ENCODE results near the gene LAG3. TPM values are rescaled to one million over a fixed set of nuclear protein-coding genes. Genes with fewer than 3 reads are reported as not detected.

The LAG3 gene
- total RNA-seq, 1 donor from 2014 or later = 0.57 TPM

DNA sequence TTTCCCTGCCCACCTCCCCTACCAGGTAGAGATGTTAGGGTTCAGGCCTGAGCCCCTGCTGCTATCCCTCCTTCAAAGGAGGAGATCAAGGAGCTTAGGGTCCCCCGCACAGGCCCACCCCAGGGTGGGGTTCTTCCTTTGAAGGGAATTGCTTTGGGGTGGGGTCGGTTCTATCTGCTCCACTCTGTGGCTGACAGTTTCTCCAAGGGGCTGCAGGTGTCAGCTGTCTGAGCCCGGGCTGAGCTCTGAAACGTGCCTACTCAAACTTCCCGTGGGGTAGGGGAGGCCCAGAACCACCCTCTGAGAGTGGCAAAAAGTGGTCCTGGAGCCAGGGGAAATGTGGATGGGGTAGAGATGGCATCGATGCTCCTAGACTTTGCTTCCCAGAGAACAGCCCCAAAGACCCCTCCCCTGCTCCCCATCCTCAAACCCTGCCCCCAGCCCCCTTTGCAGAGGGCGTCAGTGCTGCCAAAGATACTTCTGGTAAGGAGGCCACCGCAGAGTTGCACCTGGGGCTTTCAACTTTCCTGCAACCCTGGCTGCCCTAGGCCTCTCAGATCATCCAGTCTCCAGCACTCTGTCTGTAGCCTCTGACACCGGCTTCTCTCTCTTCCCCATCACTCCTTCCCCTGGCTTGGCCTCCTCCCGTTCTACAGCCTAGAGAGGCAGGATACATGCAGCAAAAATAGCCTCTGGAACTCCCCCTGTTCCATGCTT, 10.7 kb downstream of the LAG3 start:
- intact Hi-C loops (cut with DNase I) = no loop called here

DNA sequence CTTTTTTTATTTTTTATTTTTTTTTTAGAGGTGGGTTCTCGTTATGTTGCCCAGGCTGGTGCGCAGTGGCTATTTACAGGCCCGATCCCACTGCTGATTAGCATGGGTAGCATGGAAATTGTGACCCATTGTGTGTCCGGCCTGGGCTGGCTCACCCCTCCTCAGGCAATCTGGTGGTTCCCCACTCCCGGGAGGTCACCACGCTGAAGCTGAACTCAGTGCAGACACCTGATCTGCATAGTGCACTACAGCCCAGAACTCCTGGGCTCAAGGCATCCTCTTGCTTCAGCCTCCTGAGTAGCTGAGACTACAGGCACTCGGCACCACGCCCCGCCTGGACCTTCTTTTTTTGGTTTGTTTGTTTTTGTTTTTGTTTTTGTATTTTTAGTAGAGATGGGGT, 11.5 kb downstream of the LAG3 start:
- intact Hi-C loops (cut with DNase I) = no loop called here
- DNase-seq (ENCODE audit: low spot score) = no peak

More for the DNA sequence above, 10.7 kb downstream of the LAG3 start:
- DNase-seq (ENCODE audit: low spot score) = no peak

DNA sequence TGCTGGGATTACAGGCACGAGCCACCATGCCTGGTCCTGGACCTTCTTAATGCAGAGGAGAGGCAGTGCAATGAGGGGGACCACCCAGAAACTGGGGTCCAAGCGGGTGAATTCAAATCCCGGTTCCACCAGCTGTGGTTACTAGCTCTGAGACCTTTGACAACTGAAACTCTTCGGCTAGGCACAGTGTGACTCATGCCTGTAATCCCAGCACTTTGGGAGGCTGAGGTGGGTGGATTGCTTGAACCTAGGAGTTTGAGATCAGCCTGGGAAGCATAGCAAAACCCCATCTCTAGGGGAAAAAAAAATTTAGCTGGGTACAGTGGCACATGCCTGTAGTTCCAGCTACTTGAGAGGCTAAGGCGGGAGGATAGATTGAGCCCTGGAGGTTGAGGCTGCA, 12.0 kb downstream of the LAG3 start:
- no peak for DNase-seq (ENCODE audit: low spot score)
- intact Hi-C loops (cut with DNase I) = no loop called here

DNA sequence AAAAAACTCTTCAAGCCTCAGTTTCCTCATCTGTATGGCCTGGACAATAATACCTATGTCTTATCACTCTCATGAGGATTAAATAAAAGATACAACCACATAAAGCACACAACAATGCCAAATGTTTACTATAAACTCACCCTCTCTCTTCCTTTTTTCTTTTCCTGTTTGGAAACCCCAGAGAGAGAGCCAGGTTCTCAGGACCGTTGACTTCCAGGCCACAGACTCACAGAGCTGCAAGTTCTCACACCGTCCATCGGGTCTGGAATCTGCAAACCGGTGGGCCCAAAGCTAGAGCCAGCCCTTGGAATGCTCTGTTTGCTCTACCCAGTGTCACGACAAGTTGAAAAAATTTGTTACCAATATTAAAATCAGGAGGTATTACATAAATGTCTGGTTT, 12.4 kb downstream of the LAG3 start:
- no peak for DNase-seq (ENCODE audit: low spot score)
- intact Hi-C loops (cut with DNase I) = no loop called here

DNA sequence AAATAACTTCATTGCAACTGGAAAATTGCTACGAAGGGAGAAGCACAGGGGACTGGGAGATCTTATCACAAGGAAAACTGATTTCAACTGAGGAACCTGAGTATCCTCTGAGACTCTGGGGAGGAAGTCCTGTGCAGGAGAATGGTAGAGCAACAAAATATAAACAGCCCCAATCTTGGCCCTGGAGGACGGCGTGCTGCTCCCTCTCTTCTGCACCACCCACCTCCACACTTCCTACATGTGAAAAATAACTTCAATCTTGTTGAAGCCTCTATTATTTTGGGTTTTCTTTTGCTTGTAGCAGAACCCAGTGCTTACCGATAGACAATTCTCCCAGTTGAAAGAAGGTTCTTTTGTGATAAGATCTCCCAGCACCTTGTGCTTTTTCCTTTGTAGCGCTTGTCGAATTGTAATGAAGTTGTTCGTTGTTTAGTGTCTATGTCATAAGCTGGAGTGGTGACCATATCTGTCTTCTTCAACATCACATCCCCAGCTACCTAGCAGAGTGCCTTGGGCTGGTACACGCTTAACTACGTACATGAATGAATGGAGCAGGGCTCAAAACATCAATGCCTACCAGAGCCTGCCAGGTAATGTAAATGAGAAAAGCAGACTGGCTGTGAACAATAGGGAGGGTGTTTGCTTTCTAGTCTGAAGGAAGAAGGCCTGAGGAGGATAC, 14.2 kb downstream of the LAG3 start:
- intact Hi-C loops (cut with DNase I) = no loop called here
- no peak for DNase-seq (ENCODE audit: low spot score)

DNA sequence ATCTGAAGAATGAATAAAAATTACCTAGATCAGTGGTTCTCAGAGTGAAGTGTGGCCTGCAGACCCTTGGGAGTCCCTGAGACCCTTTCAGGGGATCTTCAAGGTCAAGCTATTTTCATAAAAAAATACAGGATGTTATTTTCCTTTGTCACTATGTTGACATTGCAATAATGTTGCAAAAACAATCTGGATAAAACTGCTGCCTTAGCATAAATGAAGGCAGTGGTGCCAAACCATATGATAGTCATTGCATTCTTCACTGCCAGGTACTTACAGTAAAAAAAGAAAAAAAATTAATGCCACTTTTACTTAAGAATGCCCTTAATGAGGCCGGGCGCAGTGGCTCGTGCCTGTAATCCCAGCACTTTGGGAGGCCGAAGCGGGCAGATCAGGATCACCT, 15.0 kb downstream of the LAG3 start:
- DNase-seq (ENCODE audit: low spot score) = no peak
- intact Hi-C loops (cut with DNase I) = no loop called here

DNA sequence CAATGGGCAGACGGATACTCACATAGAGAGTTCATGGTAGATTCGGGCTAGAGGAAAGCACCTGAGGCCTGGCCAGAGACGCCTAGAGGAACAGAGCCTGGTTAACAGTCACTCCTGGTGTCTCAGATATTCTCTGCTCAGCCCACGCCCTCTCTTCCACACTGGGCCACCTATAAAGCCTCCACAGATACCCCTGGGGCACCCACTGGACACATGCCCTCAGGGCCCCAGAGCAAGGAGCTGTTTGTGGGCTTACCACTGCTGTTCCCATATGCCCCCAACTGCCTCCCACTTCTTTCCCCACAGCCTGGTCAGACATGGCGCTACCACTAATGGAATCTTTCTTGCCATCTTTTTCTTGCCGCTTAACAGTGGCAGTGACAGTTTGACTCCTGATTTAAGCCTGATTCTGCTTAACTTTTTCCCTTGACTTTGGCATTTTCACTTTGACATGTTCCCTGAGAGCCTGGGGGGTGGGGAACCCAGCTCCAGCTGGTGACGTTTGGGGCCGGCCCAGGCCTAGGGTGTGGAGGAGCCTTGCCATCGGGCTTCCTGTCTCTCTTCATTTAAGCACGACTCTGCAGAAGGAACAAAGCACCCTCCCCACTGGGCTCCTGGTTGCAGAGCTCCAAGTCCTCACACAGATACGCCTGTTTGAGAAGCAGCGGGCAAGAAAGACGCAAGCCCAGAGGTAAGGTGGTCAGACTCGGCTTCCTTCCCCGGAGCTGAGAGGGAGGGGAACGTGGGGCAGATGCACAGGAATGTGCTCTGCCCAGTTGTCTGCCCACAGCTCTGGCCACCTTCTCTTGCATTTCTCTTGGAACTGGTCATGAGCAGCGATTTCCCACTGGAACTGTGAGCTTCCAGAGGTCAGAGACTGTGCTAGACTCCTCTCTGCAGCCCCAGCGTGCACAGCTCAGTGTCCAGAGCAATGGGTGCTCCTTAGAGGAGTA, 16.9 kb downstream of the LAG3 start, which contains the start of gene CD4:
TSS of gene CD4 (plus strand) at position 557 of the 953 bp plus-strand sequence. CDS start 10,611 bp downstream, outside the sequence.
- intact Hi-C loops (cut with DNase I) = no loop called here
- DNase-seq (ENCODE audit: low spot score) = no peak

DNA sequence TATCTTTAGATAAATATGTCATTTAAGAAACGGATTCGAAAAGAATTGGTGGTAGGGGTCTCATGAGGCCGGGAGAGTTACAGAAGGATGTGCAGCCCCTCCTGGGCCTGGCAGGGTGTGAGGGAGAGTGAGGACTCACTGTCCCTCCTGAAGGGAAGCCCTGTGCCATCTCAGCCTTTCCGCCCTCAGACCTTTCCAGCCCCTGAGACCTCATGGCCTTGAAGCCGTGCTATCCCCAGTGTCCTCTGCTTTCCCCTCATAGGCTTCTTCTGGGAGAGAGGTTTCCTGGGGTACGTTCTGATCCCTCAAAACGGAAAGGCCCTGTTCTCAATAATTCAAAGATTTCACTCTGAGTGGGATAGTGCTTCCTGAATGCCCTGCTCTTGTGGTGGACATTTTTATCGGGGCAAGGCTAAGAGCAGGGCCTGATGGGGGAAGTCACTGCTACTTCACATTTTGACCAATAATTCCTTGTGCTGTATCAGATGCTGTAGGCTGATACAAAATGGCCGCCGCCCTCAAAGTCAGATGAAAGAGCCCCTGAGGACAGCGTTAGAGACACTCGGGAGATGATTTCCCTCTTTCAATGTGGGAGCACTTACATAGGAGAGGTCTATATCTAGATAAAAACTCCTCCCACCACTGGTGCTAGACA, 18.3 kb downstream of the LAG3 start:
- DNase-seq (ENCODE audit: low spot score) = no peak
- intact Hi-C loops (cut with DNase I) = no loop called here

DNA sequence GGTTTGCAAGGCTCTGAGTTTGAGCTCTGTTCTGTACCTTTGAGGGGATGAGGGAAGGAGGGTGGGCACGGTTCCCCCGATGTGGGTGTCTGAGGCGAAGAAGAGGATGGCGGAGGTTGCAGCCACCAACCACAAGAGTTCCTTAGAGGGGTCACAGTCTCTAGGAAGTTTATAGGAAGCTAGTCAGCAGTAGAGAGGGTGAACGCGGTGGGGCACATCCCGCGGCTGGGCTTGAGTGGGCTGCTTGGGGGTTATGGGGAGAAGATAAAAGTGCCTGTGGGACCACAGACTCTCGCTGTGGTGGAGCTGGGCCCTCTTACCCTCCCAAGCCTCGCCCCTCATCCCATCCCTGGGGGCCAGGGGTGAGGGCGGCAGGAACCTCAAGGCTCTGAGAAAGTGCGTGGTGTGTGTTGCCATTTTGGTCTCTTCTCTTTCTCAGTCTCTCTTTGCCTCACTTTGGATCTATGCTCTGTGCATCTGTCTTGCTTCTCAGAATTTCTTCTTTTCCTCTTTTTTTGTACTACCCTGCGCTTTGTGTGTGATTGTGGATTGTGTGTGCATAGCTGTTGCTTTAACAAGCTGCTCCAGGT, 19.7 kb downstream of the LAG3 start:
- intact Hi-C loops (cut with DNase I) = no loop called here
- no peak for DNase-seq (ENCODE audit: low spot score)

DNA sequence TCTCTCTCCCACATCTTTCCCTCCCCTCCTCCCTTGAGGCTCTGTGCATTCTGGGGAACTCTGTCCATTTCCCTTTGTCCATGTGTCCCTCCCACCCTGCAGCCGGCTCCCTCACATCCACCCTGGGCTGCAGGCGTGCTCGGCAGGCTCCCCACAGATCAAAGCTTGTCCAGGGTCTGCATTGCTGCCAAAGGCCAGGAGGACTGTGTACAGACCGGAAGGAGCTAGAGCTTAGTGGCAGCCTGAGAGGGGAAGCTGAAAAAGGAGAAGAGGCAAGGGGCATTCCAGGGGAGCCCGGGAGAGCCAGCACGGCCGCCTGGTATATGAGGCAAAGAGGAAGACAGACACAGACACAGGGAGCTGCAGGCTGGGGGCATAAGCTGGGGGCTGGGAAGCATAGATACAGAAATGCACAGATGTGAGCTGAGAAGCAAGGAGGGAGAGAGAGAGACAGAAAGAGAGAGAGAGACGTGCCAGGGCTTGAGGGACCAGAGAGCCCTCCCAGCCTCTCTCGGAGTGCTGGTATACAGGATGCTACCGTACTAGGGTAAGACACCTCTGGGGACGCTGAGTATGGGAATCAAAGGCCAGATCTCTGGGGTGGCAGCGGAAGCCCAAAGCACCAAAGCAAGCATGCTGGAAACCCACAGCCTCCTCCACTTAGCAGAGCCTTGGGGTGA, 20.3 kb downstream of the LAG3 start:
- intact Hi-C loops (cut with DNase I) = no loop called here
- peak; percentile 82 for DNase-seq (ENCODE audit: low spot score)

DNA sequence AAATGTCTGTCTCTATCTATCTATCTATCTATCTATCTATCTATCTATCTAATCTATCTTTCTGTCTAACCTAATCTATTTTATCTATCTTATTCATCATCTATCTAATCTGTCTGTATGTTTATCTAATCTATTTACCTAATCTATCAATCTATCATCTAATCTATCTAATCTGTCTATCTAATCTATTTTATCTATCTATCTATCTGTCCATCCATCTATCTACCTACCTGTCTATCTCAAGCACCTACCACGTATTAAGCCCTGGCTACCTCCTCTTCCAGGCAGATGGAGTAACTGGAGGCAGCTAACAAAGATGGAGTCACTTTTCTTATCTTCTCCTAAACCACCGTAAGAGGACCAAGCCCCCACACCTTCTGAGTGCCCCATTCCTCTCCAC, 22.8 kb downstream of the LAG3 start:
- intact Hi-C loops (cut with DNase I) = no loop called here
- DNase-seq (ENCODE audit: low spot score) = no peak

DNA sequence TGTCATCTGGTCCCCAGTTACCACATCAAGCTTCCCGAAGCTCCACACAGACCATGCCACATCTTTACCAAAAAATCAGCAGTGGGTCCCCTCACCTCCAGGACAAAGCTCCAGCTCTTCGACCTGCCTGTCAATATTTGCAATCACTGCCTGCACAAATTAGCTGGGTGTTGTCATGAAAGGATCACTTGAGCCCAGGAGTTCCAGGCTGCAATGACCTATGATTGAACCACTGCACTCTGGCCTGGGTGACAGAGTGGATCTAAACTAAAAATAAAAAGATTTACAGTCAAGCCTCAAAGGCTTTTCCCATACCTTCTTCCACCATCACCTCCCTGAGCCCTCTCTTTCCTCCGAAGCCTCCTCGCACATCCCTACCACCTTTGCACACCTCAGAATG, 24.3 kb downstream of the LAG3 start:
- DNase-seq (ENCODE audit: low spot score) = no peak
- intact Hi-C loops (cut with DNase I) = no loop called here

DNA sequence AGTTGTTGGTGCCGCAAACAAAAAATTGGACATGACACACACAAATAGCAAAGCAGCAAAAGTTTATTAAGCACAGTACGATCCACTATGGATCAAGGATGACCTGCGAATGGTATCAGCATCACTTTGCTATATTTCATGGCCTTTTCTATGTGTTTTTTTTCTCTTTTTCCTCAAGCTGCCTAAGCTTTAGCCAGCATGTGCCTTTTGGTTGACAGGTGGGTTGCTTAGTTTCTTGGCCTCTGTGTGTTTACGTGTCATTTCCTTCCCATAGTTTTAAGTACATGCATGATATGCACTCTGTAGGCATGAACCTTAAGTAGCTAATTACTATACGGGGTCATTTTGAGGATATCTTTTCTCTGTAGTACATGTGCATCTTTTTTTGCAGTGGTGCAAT, 26.8 kb downstream of the LAG3 start:
- DNase-seq (ENCODE audit: low spot score) = no peak
- intact Hi-C loops (cut with DNase I) = no loop called here

DNA sequence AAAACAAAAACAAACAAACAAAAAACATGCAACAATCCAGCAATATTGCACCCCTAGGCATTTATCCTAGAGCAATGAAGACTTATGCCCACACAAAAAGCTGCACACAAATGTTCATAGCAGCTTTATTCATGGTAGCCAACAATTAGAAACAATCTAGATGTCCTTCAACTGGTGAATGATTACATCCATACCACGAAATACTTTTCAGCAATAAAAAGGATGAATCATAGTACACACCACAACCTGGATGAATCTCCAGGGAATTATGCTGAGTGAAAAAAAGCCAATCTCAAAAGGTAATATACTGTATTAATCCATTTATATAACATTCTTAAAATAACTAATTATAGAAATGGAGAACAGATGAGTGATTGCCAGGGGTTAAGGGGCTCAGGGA, 34.9 kb downstream of the LAG3 start:
- DNase-seq (ENCODE audit: low spot score) = no peak
- intact Hi-C loops (cut with DNase I) = no loop called here

DNA sequence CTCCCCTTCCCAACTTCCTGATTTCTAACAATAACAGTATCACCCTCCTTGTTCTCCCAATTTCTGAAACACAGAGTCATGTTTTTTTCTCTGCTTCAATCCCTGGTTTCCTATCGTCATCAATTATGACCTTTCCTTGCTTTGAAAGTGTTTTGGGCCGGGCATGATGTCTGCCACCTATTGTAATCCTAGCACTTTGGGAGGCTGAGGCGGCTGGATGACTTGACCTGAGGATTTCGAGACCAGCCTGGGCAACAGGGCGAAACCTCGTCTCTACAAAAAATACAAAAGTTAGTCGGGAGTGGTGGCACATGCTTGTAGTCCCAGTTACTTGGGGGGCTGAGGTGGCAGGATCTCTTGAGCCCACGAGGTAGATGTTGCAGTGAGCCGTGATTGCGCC, 36.7 kb downstream of the LAG3 start:
- intact Hi-C loops (cut with DNase I) = no loop called here
- no peak for DNase-seq (ENCODE audit: low spot score)

DNA sequence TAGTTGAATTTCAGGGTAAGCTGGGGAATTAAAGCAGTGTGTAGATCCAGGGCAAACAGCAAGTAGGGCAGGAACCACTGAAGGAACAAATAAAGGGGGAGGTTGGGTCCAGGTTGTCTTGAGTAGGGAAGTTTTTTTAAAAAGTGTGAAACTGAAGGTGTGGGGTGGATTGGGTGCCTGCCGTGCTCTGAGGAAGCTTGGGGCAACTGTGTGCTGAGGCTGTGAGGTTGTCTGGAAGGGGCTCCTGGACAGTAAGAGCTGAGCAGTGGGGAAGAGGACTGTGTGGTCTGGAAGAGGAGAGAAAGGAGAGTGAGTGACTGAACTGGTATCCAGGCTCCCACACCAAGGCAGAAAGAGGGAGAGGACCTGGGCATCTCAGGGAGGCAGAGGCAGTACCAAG, 38.4 kb downstream of the LAG3 start:
- intact Hi-C loops (cut with DNase I) = no loop called here
- no peak for DNase-seq (ENCODE audit: low spot score)

DNA sequence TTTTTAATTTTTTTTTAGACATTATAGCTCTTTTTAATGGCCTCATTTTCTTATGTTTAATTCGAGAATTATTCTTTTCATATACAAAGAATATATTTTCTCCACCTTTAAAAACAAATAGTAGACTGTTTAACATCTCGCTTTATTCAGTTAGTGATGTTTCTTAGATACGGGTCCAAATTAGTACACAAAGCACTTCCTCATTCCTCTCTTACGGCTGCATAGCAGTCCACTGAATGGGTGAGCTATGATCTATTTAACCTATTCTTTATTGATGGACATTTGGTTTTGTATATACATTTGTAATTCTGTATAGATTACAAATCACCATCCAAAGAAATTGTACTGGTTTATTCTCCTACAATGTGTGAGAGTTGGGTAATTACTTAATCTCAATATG, 41.0 kb downstream of the LAG3 start:
- intact Hi-C loops (cut with DNase I) = no loop called here
- no peak for DNase-seq (ENCODE audit: low spot score)

DNA sequence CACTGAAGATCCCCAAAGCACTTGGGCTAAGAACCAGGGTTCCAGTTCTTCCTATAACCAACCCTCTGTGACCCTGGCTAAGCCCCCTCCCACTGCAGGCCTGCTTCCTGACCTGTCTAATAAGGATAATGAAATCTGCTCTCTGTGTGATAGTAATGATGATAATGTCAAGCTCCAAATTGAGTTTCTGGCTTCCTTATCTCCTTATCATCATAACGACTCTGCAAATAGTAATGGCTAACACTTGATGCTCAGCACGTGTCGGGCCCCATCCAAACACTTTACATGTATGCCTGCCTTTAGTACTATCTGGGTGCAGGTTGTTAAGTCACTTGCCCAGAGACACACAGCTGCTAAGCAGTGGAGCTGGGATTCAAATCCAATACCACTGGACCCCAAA, 44.3 kb downstream of the LAG3 start:
- no peak for DNase-seq (ENCODE audit: low spot score)
- intact Hi-C loops (cut with DNase I) = no loop called here

DNA sequence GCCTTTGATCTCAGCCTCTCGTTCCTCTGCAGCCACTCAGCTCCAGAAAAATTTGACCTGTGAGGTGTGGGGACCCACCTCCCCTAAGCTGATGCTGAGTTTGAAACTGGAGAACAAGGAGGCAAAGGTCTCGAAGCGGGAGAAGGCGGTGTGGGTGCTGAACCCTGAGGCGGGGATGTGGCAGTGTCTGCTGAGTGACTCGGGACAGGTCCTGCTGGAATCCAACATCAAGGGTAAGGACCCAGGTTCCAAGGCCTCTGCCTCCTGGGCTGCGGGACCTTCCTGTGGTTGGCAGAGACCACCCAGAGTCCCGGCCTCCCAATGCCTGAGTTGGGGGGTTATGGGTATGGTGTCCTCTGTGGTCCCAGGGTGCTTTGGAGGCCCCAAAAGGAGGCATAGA, 44.8 kb downstream of the LAG3 start:
- intact Hi-C loops (cut with DNase I) = no loop called here
- no peak for DNase-seq (ENCODE audit: low spot score)

Data from cardiac septum (tissue), 1 donor.